Mucosa of descending colon (tissue), 3 donors: ENCODE measurements around the gene BNC2. TPM values are rescaled to one million over a fixed set of nuclear protein-coding genes. Genes with fewer than 3 reads are reported as not detected.
"Not testable (repeated sequence)": the region's sequence is repeated elsewhere in the genome, so short reads cannot be mapped to it uniquely, and the experiment has no call there.

Experiments used
- ATAC-seq: fragments of 200-7000 bp; cut with Tn5 transposase; one replicate; pipeline ENCODE4 v1.9.1; 2020; ENCODE audit warnings: mild to moderate bottlenecking, moderate library complexity
- DNase-seq, 3 donors: peaks; one replicate each; pipeline ENCODE4 v3.0.0-alpha.2; 2020
- H3K36me3 ChIP-seq: fragments of 200-600 bp; one replicate; pipeline ENCODE4 v1.8.0; 2021; ENCODE audit warnings: low read depth, mild to moderate bottlenecking
- H3K4me1 ChIP-seq: fragments of 200-600 bp; one replicate; pipeline ENCODE4 v1.8.0; 2021; ENCODE audit warnings: low read depth, mild to moderate bottlenecking
- H3K4me3 ChIP-seq: fragments of 200-600 bp; one replicate; pipeline ENCODE4 v1.8.0; 2021; ENCODE audit warnings: mild to moderate bottlenecking
- H3K9me3 ChIP-seq: fragments of 200-600 bp; one replicate; pipeline ENCODE4 v1.8.0; 2021; ENCODE audit warnings: mild to moderate bottlenecking
- intact Hi-C, 2 donors: fragments of 100-400 bp; cut with DNase I in 1 of 2; cut with micrococcal nuclease in 1 of 2; formaldehyde crosslinking; loops; one replicate each; pipeline versions ENCODE4 v1.11.0 to v1.11.1; 2022; cut with DNase I, micrococcal nuclease
- total RNA-seq, 3 donors: library from RNA; stranded (reverse); fragmentation: NEBNext Ultra II Directional in 2 of 3; extraction: Animal tissue kit (Norgen Biotek cat#: 25700) in 2 of 3; gene quantifications; one replicate each; pipeline versions ENCODE4 v1.2.1 to v1.2.4, GENCODE V29; 2021 to 2023
- TF ChIP-seq, protein P1 (sequence below): fragments of 200-600 bp; IDR thresholded peaks from one replicate; pipeline ENCODE4 v1.8.0; 2022; ENCODE audit warnings: antibody characterized with exemption, mild to moderate bottlenecking
- donor health status: DM: no; HTN: no; CAD: no; lungs with moderate emphysema.
- donor health status: DM: no; HTN: no; CAD: no.
- donor health status: DM: no; HTN: yes; CAD: no.

Gene BNC2
- total RNA-seq, 3 donors from 2014 or later = 8.2 to 192 (median 12.0) TPM

DNA sequence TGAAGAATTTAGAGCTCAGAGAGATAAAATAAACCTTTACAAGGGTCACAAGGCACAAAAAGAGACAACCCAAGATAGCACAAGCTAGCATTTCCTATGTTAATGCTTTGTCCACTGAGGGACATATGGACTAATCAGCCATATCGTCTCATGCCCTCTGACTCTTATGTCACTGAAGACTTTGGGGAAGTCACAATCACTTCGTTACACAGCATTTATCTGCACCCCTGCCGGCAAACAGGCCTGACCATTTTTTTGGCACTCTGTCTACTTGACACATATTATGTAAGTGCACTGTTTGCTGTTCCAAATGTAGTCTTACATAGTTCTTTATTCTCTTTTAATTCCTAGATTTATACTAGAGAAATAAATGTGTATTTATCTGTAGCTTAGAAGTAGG lies 13.9 kb upstream of the BNC2 start:
- Histone ChIP-seq H3K4me3 (no peak overlapping the region), H3K36me3 (no peaks in the 10 kb centered on the region), H3K9me3 (no peaks in the 10 kb centered on the region), H3K4me1 (no peaks in the 10 kb centered on the region)
- TF ChIP-seq, protein P1, sequence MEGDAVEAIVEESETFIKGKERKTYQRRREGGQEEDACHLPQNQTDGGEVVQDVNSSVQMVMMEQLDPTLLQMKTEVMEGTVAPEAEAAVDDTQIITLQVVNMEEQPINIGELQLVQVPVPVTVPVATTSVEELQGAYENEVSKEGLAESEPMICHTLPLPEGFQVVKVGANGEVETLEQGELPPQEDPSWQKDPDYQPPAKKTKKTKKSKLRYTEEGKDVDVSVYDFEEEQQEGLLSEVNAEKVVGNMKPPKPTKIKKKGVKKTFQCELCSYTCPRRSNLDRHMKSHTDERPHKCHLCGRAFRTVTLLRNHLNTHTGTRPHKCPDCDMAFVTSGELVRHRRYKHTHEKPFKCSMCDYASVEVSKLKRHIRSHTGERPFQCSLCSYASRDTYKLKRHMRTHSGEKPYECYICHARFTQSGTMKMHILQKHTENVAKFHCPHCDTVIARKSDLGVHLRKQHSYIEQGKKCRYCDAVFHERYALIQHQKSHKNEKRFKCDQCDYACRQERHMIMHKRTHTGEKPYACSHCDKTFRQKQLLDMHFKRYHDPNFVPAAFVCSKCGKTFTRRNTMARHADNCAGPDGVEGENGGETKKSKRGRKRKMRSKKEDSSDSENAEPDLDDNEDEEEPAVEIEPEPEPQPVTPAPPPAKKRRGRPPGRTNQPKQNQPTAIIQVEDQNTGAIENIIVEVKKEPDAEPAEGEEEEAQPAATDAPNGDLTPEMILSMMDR = no peak
- intact Hi-C loops = no loop called here
- DNase-seq (no peak), ATAC-seq (no peak)

DNA sequence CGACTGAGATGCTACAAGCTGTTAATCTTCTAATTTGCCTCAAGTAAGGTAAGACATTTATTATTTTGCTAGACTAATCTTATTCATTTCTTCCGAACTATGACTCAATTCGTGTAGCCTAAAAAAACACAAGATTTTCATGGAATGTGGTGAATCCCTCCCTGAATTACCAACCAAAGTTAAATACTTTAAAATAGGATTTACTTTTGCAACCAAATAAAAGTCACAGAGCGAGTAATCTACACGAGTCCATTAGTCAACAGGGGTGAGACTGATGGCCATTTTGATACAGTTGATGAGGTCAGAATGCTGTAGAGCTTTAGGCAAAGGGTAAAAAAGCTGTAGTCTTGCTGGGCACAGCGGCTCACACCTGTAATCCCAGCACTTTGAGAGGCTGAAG lies 13.1 kb upstream of the BNC2 start:
- no peak for ATAC-seq
- H3K9me3 ChIP-seq = no peaks in the 10 kb centered on the region
- no peak for DNase-seq

DNA sequence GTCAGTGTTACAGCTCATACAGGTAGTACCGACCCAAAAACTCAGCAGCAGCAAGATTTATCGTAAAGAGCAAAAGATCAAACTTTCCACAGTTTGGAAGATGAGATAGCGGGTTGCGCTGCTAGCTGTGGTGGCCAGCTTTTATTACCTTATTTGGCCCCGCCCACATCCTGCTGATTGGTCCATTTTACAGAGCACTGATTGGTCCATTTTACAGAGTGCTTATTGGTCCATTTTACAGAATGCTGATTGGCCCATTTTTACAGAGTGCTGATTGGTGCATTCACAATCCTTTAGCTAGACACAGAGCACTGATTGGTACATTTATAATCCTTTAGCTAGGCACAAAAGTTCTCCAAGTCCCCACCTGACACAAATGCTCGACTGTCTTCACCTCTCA lies 12.0 kb upstream of the BNC2 start:
- H3K9me3 ChIP-seq, DNase-seq, H3K36me3 ChIP-seq, intact Hi-C loops, ATAC-seq, H3K4me1 ChIP-seq, H3K4me3 ChIP-seq: not testable (repeated sequence)

More for the DNA sequence above, 13.1 kb upstream of the BNC2 start:
- TF ChIP-seq, protein P1 = no peak
- Histone ChIP-seq H3K4me1 (no peaks in the 10 kb centered on the region), H3K36me3 (no peaks in the 10 kb centered on the region), H3K4me3 (no peak overlapping the region)
- intact Hi-C loops = no loop called here

DNA sequence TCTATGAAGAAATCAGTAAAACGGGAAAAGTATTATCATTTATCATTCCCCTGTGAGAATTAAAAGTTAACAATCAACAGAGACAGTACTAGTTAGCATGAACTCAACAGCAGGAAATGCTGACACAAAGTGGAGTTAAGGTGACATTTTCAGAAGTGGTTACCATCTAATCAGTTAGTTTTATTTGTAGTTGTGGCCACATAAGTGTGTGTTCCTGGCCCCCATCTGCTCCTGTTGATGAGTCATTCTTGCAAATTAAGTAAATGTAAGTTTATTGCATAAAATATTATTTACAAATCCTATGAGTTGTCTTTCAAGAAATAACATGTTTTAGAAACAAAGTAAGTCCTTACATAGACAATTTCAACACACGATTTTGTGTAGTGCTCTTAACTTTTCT lies 8.9 kb upstream of the BNC2 start:
- Histone ChIP-seq H3K9me3 (no peaks in the 10 kb centered on the region), H3K4me1 (no peaks in the 10 kb centered on the region), H3K36me3 (no peaks in the 10 kb centered on the region), H3K4me3 (no peak overlapping the region)
- ATAC-seq = no peak
- no peak for DNase-seq
- TF ChIP-seq, protein P1 = no peak
- intact Hi-C loops = no loop called here

DNA sequence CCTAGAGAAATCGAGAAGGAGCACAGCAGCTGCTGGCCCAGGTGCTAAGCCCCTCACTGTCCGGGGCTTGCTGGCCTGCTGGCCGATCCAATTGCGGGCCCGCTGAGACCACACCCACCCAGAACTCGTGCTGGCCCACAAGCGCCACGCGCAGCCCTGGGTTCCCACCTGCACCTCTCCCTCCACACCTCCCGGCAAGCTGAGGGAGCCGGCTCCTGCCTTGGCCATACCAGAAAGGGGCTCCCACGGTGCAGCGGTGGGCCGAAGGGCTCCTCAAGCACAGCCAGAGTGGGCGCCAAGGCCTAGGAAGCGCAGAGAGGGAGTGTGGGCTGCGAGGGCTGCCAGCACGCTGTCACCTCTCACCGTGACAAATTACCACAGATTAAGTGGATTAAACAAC lies 6.8 kb upstream of the BNC2 start:
- Histone ChIP-seq H3K36me3 (no peaks in the 10 kb centered on the region), H3K4me3 (no peak overlapping the region), H3K9me3 (no peaks in the 10 kb centered on the region), H3K4me1 (no peaks in the 10 kb centered on the region)
- no peak for ATAC-seq
- TF ChIP-seq, protein P1 = no peak
- intact Hi-C loops = no loop called here
- DNase-seq = no peak

DNA sequence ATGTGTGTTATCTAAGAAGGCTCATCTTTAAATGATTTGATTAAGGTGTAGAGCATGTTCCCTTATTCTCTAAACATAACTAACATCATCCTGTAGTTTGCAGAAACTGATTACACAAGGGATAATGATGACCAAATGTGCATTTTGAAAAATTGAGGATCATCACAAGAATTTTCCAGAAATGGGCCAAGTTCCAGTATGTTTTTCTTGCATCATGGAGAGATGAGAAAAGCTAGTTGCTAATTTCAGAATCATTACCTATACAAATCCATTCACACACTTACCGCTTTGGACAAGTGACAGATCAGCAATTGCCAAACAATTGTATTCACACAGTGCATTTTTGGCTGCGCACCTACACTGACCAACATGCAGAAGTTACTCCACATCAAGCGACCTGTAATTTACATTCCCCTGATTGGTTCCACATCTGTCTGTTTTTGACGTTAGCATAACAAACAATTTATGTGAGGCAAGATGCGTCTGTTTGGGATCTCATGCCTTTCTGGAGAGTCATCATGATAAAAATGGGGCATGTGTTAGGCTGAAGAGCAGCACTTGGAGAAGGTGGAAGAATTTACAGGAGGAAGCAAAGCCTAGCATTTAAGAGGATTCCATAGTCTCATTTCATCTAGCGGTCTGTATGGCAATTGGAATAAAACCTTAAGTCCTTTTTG lies 2.8 kb upstream of the BNC2 start:
- ATAC-seq (no peak), DNase-seq (no peak)
- H3K4me1 ChIP-seq = peaks cover 10% of the 10 kb centered on the region
- TF ChIP-seq, protein P1 = no peak
- no peaks in the 10 kb centered on the region for H3K36me3 ChIP-seq
- H3K4me3 ChIP-seq = no peak overlapping the region
- no peaks in the 10 kb centered on the region for H3K9me3 ChIP-seq
- intact Hi-C loops = no loop called here
